ENCODE measurements around the gene UBB.
"Not testable (repeated sequence)": the region's sequence is repeated elsewhere in the genome, so short reads cannot be mapped to it uniquely, and the experiment has no call there.

GRCh38 chr17:16403847-16404246, 23.0 kb downstream of the UBB start:
- TF ChIP-seq, protein P1, sequence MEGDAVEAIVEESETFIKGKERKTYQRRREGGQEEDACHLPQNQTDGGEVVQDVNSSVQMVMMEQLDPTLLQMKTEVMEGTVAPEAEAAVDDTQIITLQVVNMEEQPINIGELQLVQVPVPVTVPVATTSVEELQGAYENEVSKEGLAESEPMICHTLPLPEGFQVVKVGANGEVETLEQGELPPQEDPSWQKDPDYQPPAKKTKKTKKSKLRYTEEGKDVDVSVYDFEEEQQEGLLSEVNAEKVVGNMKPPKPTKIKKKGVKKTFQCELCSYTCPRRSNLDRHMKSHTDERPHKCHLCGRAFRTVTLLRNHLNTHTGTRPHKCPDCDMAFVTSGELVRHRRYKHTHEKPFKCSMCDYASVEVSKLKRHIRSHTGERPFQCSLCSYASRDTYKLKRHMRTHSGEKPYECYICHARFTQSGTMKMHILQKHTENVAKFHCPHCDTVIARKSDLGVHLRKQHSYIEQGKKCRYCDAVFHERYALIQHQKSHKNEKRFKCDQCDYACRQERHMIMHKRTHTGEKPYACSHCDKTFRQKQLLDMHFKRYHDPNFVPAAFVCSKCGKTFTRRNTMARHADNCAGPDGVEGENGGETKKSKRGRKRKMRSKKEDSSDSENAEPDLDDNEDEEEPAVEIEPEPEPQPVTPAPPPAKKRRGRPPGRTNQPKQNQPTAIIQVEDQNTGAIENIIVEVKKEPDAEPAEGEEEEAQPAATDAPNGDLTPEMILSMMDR (IDR thresholded peaks at IDR 0.05), result not testable (repeated sequence)
- not testable (repeated sequence) for TF ChIP-seq POLR2A (IDR thresholded peaks at IDR 0.05)
